AG04449 (cell line): ENCODE measurements around the gene CASQ2.

Experiments
- CTCF ChIA-PET: fragments of 350-600 bp; formaldehyde crosslinking; extraction: SDS; loops from one replicate; lab custom pipeline; 2021; ENCODE audit warnings: antibody characterized with exemption; lab: Yijun Ruan, JAX
- POLR2A ChIA-PET: fragments of 400-600, 350-600 bp; formaldehyde crosslinking; extraction: SDS; loops from one replicate; lab custom pipeline; 2020; ENCODE audit warnings: antibody characterized with exemption, inconsistent platforms; lab: Yijun Ruan, JAX
- DNase-seq: peaks from one replicate; pipeline ENCODE4 v3.0.0-alpha.2; 2010; ENCODE audit warnings: low read depth, low spot score
- H3K4me3 ChIP-seq: 2 replicates; pipeline ENCODE4 v1.5.1; 2011; ENCODE audit warnings: low read depth, mild to moderate bottlenecking, control low read depth, low read length
- CTCF ChIP-seq: IDR thresholded peaks from one replicate; pipeline ENCODE4 v1.5.1; 2011; ENCODE audit warnings: mild to moderate bottlenecking, moderate library complexity, low read length, control low read depth, inconsistent platforms; ENCODE audit not compliant: insufficient read depth; ENCODE audit errors: missing control alignments

CASQ2 gene

DNA sequence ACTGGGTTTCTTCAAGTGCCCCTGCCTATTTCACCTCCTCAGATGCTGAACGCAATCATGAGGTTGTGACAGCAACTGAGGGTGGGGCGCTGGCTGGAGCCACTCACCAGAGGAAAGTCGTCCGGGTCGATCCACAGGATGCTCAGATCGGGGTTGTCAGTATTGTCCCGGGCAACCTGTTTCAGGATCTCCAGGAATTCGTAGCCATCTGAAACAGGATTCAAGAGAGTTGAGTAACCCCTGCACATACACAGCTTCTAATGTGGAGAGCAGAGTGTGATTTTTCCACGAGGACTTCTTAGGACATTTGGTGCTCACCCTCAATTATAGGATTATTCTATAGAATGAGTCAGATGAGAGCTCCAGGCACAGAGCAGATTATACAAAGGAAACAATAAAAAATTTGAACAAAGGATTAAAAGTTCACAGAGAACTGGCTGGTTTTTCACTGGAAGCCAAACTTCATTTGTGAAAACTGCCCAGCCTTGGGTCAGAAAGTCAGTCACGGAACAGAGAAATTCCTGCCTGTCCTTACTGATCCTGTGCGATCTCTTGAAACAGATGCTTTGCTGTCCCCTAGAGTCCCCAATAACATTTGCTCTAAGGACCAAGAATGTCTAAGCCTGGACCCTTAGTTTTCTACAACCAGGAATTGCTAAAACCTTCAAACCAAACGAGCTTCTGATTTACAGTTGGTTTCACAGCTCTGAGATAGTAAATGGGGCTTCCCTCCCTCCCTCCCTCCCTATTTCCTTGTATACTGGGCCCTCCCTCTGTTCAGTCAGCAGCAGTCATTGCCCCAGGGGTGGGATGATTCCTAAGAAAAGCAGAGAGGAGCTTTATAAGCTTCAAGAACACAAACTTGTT is 63.2 kb downstream of the CASQ2 start:
- ChIA-PET CTCF (interaction anchor here (0.7 to 6.6 kb wide), 25 partner anchors 11 to 403 kb away, joined by 3 to 91 read pairs (median 11); partner anchors contain the start of gene CASQ2), POLR2A (no interaction called here)
- TF ChIP-seq CTCF, result no peak
- DNase-seq, result no peak
- H3K4me3 ChIP-seq, result no peak overlapping the region

DNA sequence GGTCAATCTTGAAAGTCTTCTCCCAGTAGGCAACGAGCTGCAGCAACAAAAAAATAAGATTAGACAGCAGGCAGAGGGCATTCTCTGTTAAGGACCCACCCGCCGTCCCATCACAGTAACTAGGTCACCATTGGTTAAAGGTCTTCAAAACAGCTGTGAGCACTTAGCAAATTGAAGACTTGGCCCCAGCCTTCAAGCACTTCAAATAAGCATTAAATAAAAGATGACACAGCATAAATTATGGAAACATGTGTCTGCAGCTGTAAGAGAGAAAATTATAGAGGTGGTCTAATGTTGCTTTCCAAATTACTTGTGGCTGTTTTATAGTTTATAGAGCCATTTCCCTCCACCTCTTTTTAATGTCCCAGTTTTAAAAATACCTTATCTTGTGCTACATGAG is 65.6 kb downstream of the CASQ2 start:
- no peak for TF ChIP-seq CTCF
- DNase-seq, result no peak
- ChIA-PET CTCF (interaction anchor here (1.0 to 6.6 kb wide), 4 partner anchors 10 to 95 kb away, joined by 3 to 91 read pairs (median 8); no protein-coding TSS in a partner anchor), POLR2A (interaction anchor here (0.6 kb wide), 1 partner anchor 60 kb away, joined by 3 read pairs; no protein-coding TSS in a partner anchor)
- no peak overlapping the region for H3K4me3 ChIP-seq

DNA sequence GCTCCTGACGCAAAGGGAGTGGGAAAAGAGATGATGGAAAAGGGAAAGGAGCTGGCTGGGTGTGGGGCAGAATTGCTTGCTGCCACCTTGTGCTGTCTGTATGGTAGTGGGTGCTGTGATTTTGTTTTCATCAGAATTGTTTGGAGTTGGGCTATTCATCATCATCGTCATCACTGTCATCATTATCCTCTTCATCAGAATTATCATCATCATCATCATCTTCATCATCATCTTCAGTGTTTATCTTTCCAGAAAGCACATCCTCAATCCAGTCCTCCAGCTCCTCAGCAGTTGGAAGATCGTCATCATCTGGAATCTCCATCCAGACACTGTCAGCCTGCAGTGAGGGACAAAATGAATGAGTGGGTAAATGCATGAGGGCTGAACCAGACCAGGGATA is 67.4 kb downstream of the CASQ2 start:
- no peak for DNase-seq
- no peak overlapping the region for H3K4me3 ChIP-seq
- ChIA-PET POLR2A (no interaction called here), CTCF (interaction anchor here (1.0 kb wide), 1 partner anchor 70 kb away, joined by 4 read pairs; no protein-coding TSS in a partner anchor)
- no peak for TF ChIP-seq CTCF

GRCh38 chr1:115697619-115698018 is 70.9 kb downstream of the CASQ2 start:
- no peak overlapping the region for H3K4me3 ChIP-seq
- no peak for TF ChIP-seq CTCF
- no peak for DNase-seq
- CTCF ChIA-PET, result no interaction called here
- POLR2A ChIA-PET, result no interaction called here

GRCh38 chr1:115694805-115695204 is 73.7 kb downstream of the CASQ2 start:
- ChIA-PET POLR2A (no interaction called here), CTCF (interaction anchor here (9.3 kb wide), 1 partner anchor 11 kb away, joined by 91 read pairs; no protein-coding TSS in a partner anchor)
- DNase-seq, result no peak
- H3K4me3 ChIP-seq, result no peak overlapping the region
- no peak for TF ChIP-seq CTCF

DNA sequence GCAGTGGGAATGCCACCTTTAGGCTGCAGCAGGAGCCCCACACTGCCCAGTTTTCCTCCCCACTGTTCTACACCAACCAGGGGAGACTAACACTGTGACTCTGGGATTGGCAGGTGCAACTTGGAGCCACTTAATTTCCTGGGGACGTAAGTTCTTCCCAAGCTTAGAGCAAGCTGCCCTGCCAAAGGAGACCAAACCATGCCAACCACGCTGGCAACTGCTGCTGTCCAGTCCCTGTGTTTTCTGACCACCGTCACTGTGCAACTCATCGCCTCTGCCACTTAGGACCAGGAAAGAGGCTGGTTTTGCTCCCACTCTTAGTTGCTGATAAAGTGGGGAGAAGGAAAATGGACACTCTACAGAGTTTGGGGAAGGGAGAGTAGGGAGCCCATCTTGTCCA is 76.3 kb downstream of the CASQ2 start:
- no peak for DNase-seq
- no peak for TF ChIP-seq CTCF
- POLR2A ChIA-PET, result no interaction called here
- no peak overlapping the region for H3K4me3 ChIP-seq
- CTCF ChIA-PET, result interaction anchor here (1.3 to 9.3 kb wide), 2 partner anchors 13 to 24 kb away, joined by 3 to 91 read pairs; no protein-coding TSS in a partner anchor
